ENCODE data around the gene LCA5L. TPM values are rescaled to one million over a fixed set of nuclear protein-coding genes. Genes with fewer than 3 reads are reported as not detected.

LCA5L gene
- total RNA-seq, 1 experiment from 2014 or later: 2.8 TPM

DNA sequence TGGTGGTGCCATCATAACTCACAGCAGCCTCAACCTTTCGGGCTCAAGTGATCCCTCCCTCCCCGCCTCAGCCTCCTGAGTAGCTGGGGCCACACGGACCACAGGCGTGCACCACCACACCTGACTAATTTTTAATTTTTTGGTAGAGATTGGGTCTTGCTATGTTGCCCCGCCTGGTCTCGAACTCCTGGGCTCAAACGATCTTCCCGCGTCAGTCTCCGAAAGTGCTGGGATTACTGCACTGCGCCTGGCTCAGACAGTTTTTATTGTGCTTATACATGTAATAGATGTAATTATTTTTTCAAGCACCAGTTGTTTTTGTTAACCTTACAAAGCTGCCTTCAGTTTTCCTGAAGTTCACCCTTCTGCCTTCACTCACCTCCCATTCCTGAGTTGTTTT, 58.7 kb downstream of the LCA5L start:
- ChIA-PET CTCF (interaction anchor here (0.8 to 3.8 kb wide), 6 partner anchors 12 to 1807 kb away, joined by 3 to 22 read pairs (median 4); no protein-coding TSS in a partner anchor), POLR2A (interaction anchor here (1.2 to 3.1 kb wide), 6 partner anchors 13 to 203 kb away, joined by 4 to 53 read pairs (median 6); partner anchors contain the start of genes BRWD1, HMGN1, LCA5L and PSMG1)
- intact Hi-C loops (cut with micrococcal nuclease): loop anchor here (5.0 kb wide), 1 partner anchor 55 kb away; no protein-coding TSS in a partner anchor

DNA sequence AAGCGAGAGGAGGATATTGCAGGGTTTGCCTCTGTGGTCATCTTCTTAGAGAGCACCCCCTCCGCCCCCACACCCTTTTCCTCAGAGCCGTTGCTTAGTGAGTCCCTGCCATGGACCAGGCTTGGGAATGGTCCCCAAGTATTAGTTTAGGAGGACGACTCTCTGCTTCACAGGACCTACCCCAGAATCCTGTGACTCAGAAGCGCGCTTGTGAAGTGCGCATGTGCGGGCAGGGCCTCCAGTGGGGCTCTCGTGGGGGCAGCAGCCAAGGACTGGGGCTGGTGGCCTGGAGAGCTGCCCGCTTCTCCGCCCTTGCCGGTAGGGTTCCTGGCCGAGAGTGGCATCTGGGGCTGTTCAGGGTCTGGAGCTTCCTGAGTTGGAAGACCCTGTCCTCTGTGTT, 59.4 kb downstream of the LCA5L start:
- Mint-ChIP-seq H3K9me3 (ENCODE audit: unreplicated experiment) (no peaks in the 10 kb centered on the region), H3K36me3 (ENCODE audit: insufficient read depth, unreplicated experiment) (peaks cover 19% of the 10 kb centered on the region), H3K4me3 (ENCODE audit: unreplicated experiment) (peak overlapping the region; percentile 53), H3K27ac (ENCODE audit: low read depth, unreplicated experiment) (no peak overlapping the region), H3K27me3 (ENCODE audit: insufficient read depth, unreplicated experiment) (no peaks in the 10 kb centered on the region), H3K4me1 (ENCODE audit: insufficient read depth, unreplicated experiment) (peaks cover 18% of the 10 kb centered on the region)
- TF ChIP-seq, protein P1, sequence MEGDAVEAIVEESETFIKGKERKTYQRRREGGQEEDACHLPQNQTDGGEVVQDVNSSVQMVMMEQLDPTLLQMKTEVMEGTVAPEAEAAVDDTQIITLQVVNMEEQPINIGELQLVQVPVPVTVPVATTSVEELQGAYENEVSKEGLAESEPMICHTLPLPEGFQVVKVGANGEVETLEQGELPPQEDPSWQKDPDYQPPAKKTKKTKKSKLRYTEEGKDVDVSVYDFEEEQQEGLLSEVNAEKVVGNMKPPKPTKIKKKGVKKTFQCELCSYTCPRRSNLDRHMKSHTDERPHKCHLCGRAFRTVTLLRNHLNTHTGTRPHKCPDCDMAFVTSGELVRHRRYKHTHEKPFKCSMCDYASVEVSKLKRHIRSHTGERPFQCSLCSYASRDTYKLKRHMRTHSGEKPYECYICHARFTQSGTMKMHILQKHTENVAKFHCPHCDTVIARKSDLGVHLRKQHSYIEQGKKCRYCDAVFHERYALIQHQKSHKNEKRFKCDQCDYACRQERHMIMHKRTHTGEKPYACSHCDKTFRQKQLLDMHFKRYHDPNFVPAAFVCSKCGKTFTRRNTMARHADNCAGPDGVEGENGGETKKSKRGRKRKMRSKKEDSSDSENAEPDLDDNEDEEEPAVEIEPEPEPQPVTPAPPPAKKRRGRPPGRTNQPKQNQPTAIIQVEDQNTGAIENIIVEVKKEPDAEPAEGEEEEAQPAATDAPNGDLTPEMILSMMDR (IDR thresholded peaks at IDR 0.05; ENCODE audit: unreplicated experiment): no peak
- POLR2A ChIA-PET: interaction anchor here (1.4 to 3.1 kb wide), 4 partner anchors 39 to 88 kb away, joined by 4 to 53 read pairs (median 25); partner anchors contain the start of genes BRWD1, HMGN1 and LCA5L
- no peak for DNase-seq (ENCODE audit: unreplicated experiment)
- CTCF ChIA-PET: interaction anchor here (0.6 to 3.8 kb wide), 2 partner anchors 11 to 203 kb away, joined by 3 to 22 read pairs; no protein-coding TSS in a partner anchor
- BruUV-seq (replicated peaks): no TSS peak
- intact Hi-C loops (cut with micrococcal nuclease): loop anchor here (5.0 kb wide), 1 partner anchor 56 kb away; no protein-coding TSS in a partner anchor

More for the DNA sequence above, 58.7 kb downstream of the LCA5L start:
- DNase-seq (ENCODE audit: unreplicated experiment): no peak
- peaks cover 26% of the 10 kb centered on the region for H3K36me3 Mint-ChIP-seq (ENCODE audit: insufficient read depth, unreplicated experiment)
- no peaks in the 10 kb centered on the region for H3K27me3 Mint-ChIP-seq (ENCODE audit: insufficient read depth, unreplicated experiment)
- peak overlapping the region; percentile 68 for H3K4me3 Mint-ChIP-seq (ENCODE audit: unreplicated experiment)
- H3K9me3 Mint-ChIP-seq (ENCODE audit: unreplicated experiment): no peaks in the 10 kb centered on the region
- H3K4me1 Mint-ChIP-seq (ENCODE audit: insufficient read depth, unreplicated experiment): peaks cover 17% of the 10 kb centered on the region
- TF ChIP-seq, protein P1 (IDR thresholded peaks at IDR 0.05; ENCODE audit: unreplicated experiment): no peak
- H3K27ac Mint-ChIP-seq (ENCODE audit: low read depth, unreplicated experiment): peak overlapping the region; percentile 16
- BruUV-seq (replicated peaks): no TSS peak

DNA sequence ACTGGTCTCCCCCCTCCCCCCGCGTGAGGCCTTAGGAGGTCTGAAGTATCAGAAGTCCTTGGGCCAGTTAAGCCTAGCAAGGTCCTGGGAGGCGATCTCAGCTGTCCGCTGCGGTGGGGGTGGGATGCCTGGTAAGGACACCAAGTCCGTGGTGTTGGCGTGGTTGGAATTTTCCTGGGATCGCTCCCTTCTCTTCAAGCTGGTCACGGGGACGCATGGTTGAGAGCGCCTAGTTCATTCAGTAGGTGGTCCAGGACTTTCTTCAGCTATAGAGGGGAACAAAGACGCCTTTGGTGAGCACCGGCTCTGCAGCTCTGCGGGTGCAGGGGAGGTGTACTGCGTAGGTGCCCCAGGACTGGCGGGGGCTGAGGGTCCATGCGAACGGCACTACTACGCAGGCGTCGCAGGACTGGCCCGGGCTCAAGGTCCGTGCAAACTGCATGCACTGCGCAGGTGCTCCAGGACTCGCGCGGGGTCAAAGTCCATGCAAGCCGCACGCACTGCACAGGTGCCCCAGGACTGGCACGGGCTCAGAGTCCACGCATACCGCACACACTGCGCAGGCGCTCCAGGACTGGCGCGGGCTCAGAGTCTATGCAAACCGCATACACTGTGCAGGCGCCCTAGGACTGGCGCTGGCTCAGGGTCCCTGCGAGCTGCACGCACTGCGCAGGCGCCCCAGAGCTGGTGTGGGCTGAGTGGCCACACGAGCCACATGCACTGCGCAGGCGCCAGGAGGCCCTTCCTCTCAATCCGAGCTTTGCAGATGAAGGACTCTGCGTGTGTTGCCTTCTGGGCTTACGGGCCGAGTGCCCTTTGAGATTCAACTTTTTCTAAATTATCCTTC, 60.1 kb downstream of the LCA5L start:
- H3K27me3 Mint-ChIP-seq (ENCODE audit: insufficient read depth, unreplicated experiment): no peaks in the 10 kb centered on the region
- H3K4me1 Mint-ChIP-seq (ENCODE audit: insufficient read depth, unreplicated experiment): peaks cover 23% of the 10 kb centered on the region
- ChIA-PET CTCF (interaction anchor here (0.6 to 3.8 kb wide), 3 partner anchors 11 to 202 kb away, joined by 3 to 22 read pairs (median 4); no protein-coding TSS in a partner anchor), POLR2A (interaction anchor here (1.0 to 3.1 kb wide), 4 partner anchors 38 to 167 kb away, joined by 3 to 53 read pairs (median 24); partner anchors contain the start of genes BRWD1 and HMGN1)
- H3K27ac Mint-ChIP-seq (ENCODE audit: low read depth, unreplicated experiment): no peak overlapping the region
- TF ChIP-seq, protein P1 (IDR thresholded peaks at IDR 0.05; ENCODE audit: unreplicated experiment): no peak
- no peaks in the 10 kb centered on the region for H3K9me3 Mint-ChIP-seq (ENCODE audit: unreplicated experiment)
- H3K4me3 Mint-ChIP-seq (ENCODE audit: unreplicated experiment): peak overlapping the region; percentile 53
- BruUV-seq (replicated peaks): no TSS peak
- intact Hi-C loops (cut with micrococcal nuclease): loop anchor here (5.0 kb wide), 1 partner anchor 57 kb away; no protein-coding TSS in a partner anchor
- peaks cover 12% of the 10 kb centered on the region for H3K36me3 Mint-ChIP-seq (ENCODE audit: insufficient read depth, unreplicated experiment)
- DNase-seq (ENCODE audit: unreplicated experiment): peak; percentile 59
